ENCODE results near the gene SIPA1L2. TPM values are rescaled to one million over a fixed set of nuclear protein-coding genes. Genes with fewer than 3 reads are reported as not detected.

SIPA1L2 gene, protein sequence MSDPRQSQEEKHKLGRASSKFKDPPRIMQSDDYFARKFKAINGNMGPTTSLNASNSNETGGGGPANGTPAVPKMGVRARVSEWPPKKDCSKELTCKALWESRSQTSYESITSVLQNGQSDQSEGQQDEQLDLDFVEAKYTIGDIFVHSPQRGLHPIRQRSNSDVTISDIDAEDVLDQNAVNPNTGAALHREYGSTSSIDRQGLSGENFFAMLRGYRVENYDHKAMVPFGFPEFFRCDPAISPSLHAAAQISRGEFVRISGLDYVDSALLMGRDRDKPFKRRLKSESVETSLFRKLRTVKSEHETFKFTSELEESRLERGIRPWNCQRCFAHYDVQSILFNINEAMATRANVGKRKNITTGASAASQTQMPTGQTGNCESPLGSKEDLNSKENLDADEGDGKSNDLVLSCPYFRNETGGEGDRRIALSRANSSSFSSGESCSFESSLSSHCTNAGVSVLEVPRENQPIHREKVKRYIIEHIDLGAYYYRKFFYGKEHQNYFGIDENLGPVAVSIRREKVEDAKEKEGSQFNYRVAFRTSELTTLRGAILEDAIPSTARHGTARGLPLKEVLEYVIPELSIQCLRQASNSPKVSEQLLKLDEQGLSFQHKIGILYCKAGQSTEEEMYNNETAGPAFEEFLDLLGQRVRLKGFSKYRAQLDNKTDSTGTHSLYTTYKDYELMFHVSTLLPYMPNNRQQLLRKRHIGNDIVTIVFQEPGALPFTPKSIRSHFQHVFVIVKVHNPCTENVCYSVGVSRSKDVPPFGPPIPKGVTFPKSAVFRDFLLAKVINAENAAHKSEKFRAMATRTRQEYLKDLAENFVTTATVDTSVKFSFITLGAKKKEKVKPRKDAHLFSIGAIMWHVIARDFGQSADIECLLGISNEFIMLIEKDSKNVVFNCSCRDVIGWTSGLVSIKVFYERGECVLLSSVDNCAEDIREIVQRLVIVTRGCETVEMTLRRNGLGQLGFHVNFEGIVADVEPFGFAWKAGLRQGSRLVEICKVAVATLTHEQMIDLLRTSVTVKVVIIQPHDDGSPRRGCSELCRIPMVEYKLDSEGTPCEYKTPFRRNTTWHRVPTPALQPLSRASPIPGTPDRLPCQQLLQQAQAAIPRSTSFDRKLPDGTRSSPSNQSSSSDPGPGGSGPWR (N-terminal part only)
- total RNA-seq: 100 to 1,000 TPM in 1 of 4 donors, 10 to 100 TPM in 3; 20.5 to 111 (median 39.8) TPM

DNA sequence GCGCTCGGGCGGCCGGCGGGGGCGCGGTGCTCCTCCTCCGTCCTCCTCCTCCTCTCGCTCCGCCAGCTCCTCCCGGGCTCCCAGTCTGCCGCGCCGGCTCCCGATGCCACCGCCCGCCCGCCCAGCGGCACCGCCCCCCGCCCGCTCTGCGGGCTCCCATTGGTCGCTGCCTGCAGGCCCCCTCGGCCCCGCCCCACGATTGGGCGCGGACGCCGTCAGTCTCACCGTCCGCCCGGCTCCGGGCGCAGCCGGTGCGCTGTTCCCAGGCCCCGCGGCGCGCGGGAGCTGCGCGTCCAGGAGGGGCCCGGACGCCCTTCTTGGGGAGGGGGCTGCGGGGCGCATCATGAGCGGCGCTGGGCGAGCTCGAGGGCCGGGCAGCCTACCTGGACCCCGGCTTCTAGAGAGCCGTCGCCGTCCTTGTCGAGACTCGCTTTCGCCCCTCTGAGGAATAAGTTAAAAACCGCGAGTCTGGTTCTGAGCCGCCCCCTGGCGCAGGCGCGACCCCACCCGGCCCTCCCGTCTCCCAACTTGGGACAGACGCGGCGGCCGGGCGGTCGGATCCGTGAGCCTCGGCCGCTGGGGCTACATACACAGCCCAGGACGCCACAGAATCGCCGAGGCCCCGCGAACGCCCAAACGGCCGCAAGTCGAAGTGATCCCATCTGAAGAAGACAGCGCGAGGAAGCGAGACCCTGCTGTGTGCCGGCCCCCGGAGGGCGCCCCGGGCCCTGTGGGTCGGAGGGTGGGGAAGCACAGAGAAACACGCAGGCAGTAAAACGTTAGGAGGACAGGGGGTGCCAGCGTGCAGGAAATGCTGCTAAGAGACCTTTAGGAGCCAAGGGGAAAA, at the start of gene SIPA1L2:
TSS of gene SIPA1L2 (minus strand) at position 87 of the 847 bp plus-strand sequence. CDS start 114,794 bp downstream, outside the sequence.
- no peak for TF ChIP-seq CTCF (IDR thresholded peaks at IDR 0.05)
- ATAC-seq (ENCODE audit: low FRiP score) (peak; percentile 95), DNase-seq (ENCODE audit: low spot score) (peak; percentile 73)

- no peak for TF ChIP-seq CTCF (IDR thresholded peaks at IDR 0.05)
- ATAC-seq (ENCODE audit: low FRiP score) (no peak), DNase-seq (ENCODE audit: low spot score) (no peak)
Observed at GRCh38 chr1:232678185-232678886, 48.4 kb upstream of the SIPA1L2 start.

GRCh38 chr1:232676307-232676706, 46.4 kb upstream of the SIPA1L2 start:
- DNase-seq (ENCODE audit: low spot score) (no peak), ATAC-seq (ENCODE audit: low FRiP score) (no peak)
- no peak for TF ChIP-seq CTCF (IDR thresholded peaks at IDR 0.05)

- ATAC-seq (ENCODE audit: low FRiP score) (no peak), DNase-seq (ENCODE audit: low spot score) (no peak)
- TF ChIP-seq CTCF (IDR thresholded peaks at IDR 0.05): no peak
Observed at GRCh38 chr1:232675898-232676297, 46.0 kb upstream of the SIPA1L2 start.

DNA sequence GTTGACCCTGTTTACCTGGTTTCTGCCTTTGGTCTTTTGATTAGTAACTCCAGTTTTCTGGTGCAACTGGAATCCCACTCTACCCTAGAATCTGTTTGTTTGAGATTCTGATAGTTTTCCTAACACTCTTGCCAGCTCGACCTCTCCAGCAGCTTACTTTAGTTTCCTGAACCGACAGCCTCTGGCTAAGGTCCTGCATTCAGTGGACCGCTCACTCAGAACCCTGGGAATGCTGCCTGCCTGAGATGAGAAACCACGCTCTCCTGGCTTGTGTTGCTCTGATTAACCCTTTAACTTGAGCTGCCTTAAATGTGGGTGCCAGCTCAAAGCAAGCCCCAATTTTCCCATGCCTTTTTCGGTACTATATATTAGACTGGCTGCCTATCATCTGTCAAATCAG, 45.3 kb upstream of the SIPA1L2 start:
- no peak for DNase-seq (ENCODE audit: low spot score)
- ATAC-seq (ENCODE audit: low FRiP score): no peak
- no peak for TF ChIP-seq CTCF (IDR thresholded peaks at IDR 0.05)
